Measurements from ENCODE around the gene LRFN2. TPM values are rescaled to one million over a fixed set of nuclear protein-coding genes. Genes with fewer than 3 reads are reported as not detected.

The LRFN2 gene
- total and polyA plus RNA-seq, 2 of the 8 experiments (the other 6 are each of a cell fraction or from before 2014, with no cell fraction given), result 2.3 TPM

GRCh38 chr6:40541556-40542174 lies 45.5 kb downstream of the LRFN2 start:
- peak overlapping the region; percentile 35 to 39; a peak in 1 of 4 replicates for H3K4me2 ChIP-seq (ENCODE audit: insufficient read depth in 1 of 2, low read depth in 2 of 2, low read length in 2 of 2)
- H3K56ac ChIP-seq (replicated peaks; ENCODE audit: insufficient read length, low read depth, low read length), result no peak overlapping the region
- H3K9me3 ChIP-seq (ENCODE audit: insufficient read depth in 2 of 2, low read depth in 1 of 2, low read length in 1 of 2), result no peaks in the 10 kb centered on the region
- ChIA-PET CTCF (ENCODE audit: partially characterized antibody) (interaction anchor here (1.2 to 8.6 kb wide), 5 partner anchors 8 to 213 kb away, joined by 3 to 100 read pairs (median 5); no protein-coding TSS in a partner anchor), POLR2A (ENCODE audit: partially characterized antibody) (interaction anchor here (1.3 to 1.5 kb wide), 2 partner anchors 15 to 17 kb away, joined by 4 read pairs; no protein-coding TSS in a partner anchor)
- H2BK5ac ChIP-seq (ENCODE audit: low read depth, low read length), result peak overlapping the region; percentile 36; the same call in 1 of the 2 replicates
- H4K91ac ChIP-seq (replicated peaks; ENCODE audit: insufficient read length, low read length), result peak overlapping the region; percentile 63
- no peak overlapping the region for H3K9ac ChIP-seq (replicated peaks in 1 of 4; ENCODE audit: extremely low read depth in 1 of 4, low read depth in 3 of 4, low read length in 3 of 4)
- H3K27me3 ChIP-seq (replicated peaks in 1 of 4; ENCODE audit: control insufficient read depth in 3 of 4, extremely low read depth in 1 of 4, insufficient read depth in 3 of 4, low read length in 3 of 4), result no peaks in the 10 kb centered on the region
- H3K79me2 ChIP-seq (ENCODE audit: control insufficient read depth in 1 of 2, insufficient read depth in 2 of 2, low read length in 2 of 2), result no peaks in the 10 kb centered on the region
- H4K5ac ChIP-seq (ENCODE audit: insufficient read length, low read depth, low read length), result no peak overlapping the region
- WGBS, 2 experiments (ENCODE audit: extremely low coverage in 1 of 2, insufficient coverage in 1 of 2, insufficient read length in 1 of 2, insufficient replicate concordance in 2 of 2, low coverage in 1 of 2, low lambda C conversion rate in 2 of 2, missing lambda C conversion rate in 1 of 2), result 84% methylated on average over 9 of the region's 9 CpGs; no CpG with 5 or more reads in 1 of the 2 experiments
- H2AFZ ChIP-seq (ENCODE audit: low read length), result no peak overlapping the region
- H3K79me1 ChIP-seq (ENCODE audit: low read depth, low read length), result no peaks in the 10 kb centered on the region
- H2AK5ac ChIP-seq (ENCODE audit: low read depth, low read length), result no peak overlapping the region
- no peak overlapping the region for H3K4ac ChIP-seq (replicated peaks; ENCODE audit: insufficient read length, low read depth, low read length)
- H3K27ac ChIP-seq (ENCODE audit: low read depth, low read length), result no peak overlapping the region
- H3K4me1 ChIP-seq (replicated peaks in 1 of 4; ENCODE audit: control insufficient read depth in 3 of 4, insufficient read depth in 4 of 4, low read length in 3 of 4), result peaks cover 15 to 42% (median 25%) of the 10 kb centered on the region in 4 experiments
- no peak overlapping the region for H2BK120ac ChIP-seq (replicated peaks; ENCODE audit: low read depth, low read length)
- DNase-seq (ENCODE audit: low read depth in 1 of 2, low spot score in 2 of 2) (no peak), FAIRE-seq (no peak)
- H3K23me2 ChIP-seq (ENCODE audit: low read depth, low read length), result no peaks in the 10 kb centered on the region
- H2BK12ac ChIP-seq (ENCODE audit: low read depth, low read length), result peak overlapping the region; percentile 82; the same call in 1 of the 2 replicates
- no peak overlapping the region; the same call in 1 of the 2 replicates for H3K18ac ChIP-seq (ENCODE audit: extremely low read depth, low read length)
- H4K20me1 ChIP-seq (replicated peaks in 1 of 2; ENCODE audit: control insufficient read depth in 1 of 2, insufficient read depth in 2 of 2, low read length in 2 of 2), result no peaks in the 10 kb centered on the region
- no peak overlapping the region; the same call in 1 of the 2 replicates for H4K8ac ChIP-seq (ENCODE audit: extremely low read depth, insufficient read depth, low read length)
- peak overlapping the region; percentile 87 for H2BK20ac ChIP-seq (ENCODE audit: low read length)
- no peaks in the 10 kb centered on the region for H3K36me3 ChIP-seq (ENCODE audit: control insufficient read depth in 2 of 4, insufficient read depth in 4 of 4, low read length in 3 of 4)
- H3K14ac ChIP-seq (ENCODE audit: insufficient read length), result no peak overlapping the region
- no peak overlapping the region for H3K23ac ChIP-seq (ENCODE audit: insufficient read length)
- H3K4me3 ChIP-seq (ENCODE audit: extremely low read depth in 1 of 4, insufficient read depth in 2 of 4, low read depth in 3 of 4, low read length in 4 of 4), result no peak overlapping the region
- H2BK15ac ChIP-seq (ENCODE audit: low read length), result peak overlapping the region; percentile 95; the same call in 1 of the 2 replicates
- TF ChIP-seq CTBP2 (IDR thresholded peaks at IDR 0.05; ENCODE audit: borderline replicate concordance, insufficient read depth, insufficient read length, low read length) (no peak), NANOG (IDR thresholded peaks at IDR 0.05; ENCODE audit: insufficient read depth, low read depth, low read length, poor library complexity, severe bottlenecking) (no peak), FOSL1 (IDR thresholded peaks at IDR 0.05; ENCODE audit: insufficient read depth, low read depth, low read length) (no peak), CHD1 (IDR thresholded peaks at IDR 0.05; ENCODE audit: low read depth, low read length) (no peak), RXRA (IDR thresholded peaks at IDR 0.05; ENCODE audit: insufficient read depth, low read depth, low read length) (no peak), TCF12 (IDR thresholded peaks at IDR 0.05; ENCODE audit: low read depth, low read length) (no peak), CEBPB (IDR thresholded peaks at IDR 0.05; ENCODE audit: low read depth, low read length) (no peak), EGR1 (IDR thresholded peaks at IDR 0.05; ENCODE audit: borderline replicate concordance, low read depth, low read length) (no peak), POU5F1 (IDR thresholded peaks at IDR 0.05; ENCODE audit: low read depth, low read length) (no peak)
- TF ChIP-seq, protein P1, sequence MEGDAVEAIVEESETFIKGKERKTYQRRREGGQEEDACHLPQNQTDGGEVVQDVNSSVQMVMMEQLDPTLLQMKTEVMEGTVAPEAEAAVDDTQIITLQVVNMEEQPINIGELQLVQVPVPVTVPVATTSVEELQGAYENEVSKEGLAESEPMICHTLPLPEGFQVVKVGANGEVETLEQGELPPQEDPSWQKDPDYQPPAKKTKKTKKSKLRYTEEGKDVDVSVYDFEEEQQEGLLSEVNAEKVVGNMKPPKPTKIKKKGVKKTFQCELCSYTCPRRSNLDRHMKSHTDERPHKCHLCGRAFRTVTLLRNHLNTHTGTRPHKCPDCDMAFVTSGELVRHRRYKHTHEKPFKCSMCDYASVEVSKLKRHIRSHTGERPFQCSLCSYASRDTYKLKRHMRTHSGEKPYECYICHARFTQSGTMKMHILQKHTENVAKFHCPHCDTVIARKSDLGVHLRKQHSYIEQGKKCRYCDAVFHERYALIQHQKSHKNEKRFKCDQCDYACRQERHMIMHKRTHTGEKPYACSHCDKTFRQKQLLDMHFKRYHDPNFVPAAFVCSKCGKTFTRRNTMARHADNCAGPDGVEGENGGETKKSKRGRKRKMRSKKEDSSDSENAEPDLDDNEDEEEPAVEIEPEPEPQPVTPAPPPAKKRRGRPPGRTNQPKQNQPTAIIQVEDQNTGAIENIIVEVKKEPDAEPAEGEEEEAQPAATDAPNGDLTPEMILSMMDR (IDR thresholded peaks at IDR 0.05; ENCODE audit: control extremely low read depth in 1 of 3, insufficient read depth in 1 of 3, low read depth in 1 of 3, low read length in 3 of 3), result no peak

Measured in H1 (cell line).